GM12878 (cell line): ENCODE results near the gene TCP11. TPM values are rescaled to one million over a fixed set of nuclear protein-coding genes. Genes with fewer than 3 reads are reported as not detected.

Experiments
- ATAC-seq: fragments of 200-7000 bp; cut with Tn5 transposase; 3 replicates; pipeline ENCODE4 v1.9.1; 2020; ENCODE audit warnings: mild to moderate bottlenecking, moderate library complexity
- BruUV-seq: library from RNA; stranded (reverse); fragments of 400-500 nt; replicated peaks from 2 replicates; lab custom pipeline; 2021; lab: Mats Ljungman, UMichigan
- CTCF ChIA-PET: fragments of 300-600 bp; sonication (Branson Sonifier 250); formaldehyde crosslinking; extraction: SDS; loops from one replicate; lab custom pipeline; 2021; ENCODE audit warnings: inconsistent platforms; lab: Yijun Ruan, JAX
- POLR2A ChIA-PET: fragments of 350-600 bp; formaldehyde crosslinking; extraction: SDS; loops from one replicate; lab custom pipeline; 2021; ENCODE audit warnings: inconsistent platforms; lab: Charles Lee
- RAD21 ChIA-PET: fragments of 300-600 bp; sonication (Branson Sonifier 250); formaldehyde crosslinking; loops from one replicate; lab custom pipeline; 2023; ENCODE audit warnings: antibody characterized with exemption; ENCODE audit not compliant: unreplicated experiment; lab: Charles Lee
- SMC1A ChIA-PET: fragments of 300-600 bp; sonication (Branson Sonifier 250); formaldehyde crosslinking; loops from one replicate; lab custom pipeline; 2023; ENCODE audit not compliant: unreplicated experiment, uncharacterized antibody; lab: Charles Lee
- DNase-seq: peaks from one replicate; pipeline ENCODE4 v3.0.0-alpha.2; 2011; ENCODE audit warnings: low read depth, low spot score
- FAIRE-seq: peaks from 3 replicates; lab custom pipeline; 2011; peaks lifted over from hg19 to GRCh38; lab: Jason Lieb, UNC
- H2AFZ ChIP-seq: 2 replicates; pipeline ENCODE4 v1.6.0; 2011; ENCODE audit warnings: low read depth, low read length, control low read depth; ENCODE audit not compliant: control insufficient read depth
- H3K27ac ChIP-seq: 2 replicates; pipeline ENCODE4 v1.5.1; 2011; ENCODE audit warnings: control low read depth; ENCODE audit not compliant: control insufficient read depth, insufficient read depth
- H3K27me3 ChIP-seq, 2 experiments: replicated peaks in 1 of 2; 2 replicates each; pipeline versions ENCODE4 v1.6.0 to v1.6.1; 2011; ENCODE audit warnings: low read length in 1 of 2; ENCODE audit not compliant: control insufficient read depth in 2 of 2, insufficient read depth in 2 of 2
- H3K36me3 ChIP-seq, 2 experiments: 2 replicates each; pipeline ENCODE4 v1.5.1; 2011; ENCODE audit warnings: low read length in 1 of 2; ENCODE audit not compliant: control insufficient read depth in 2 of 2, insufficient read depth in 2 of 2
- H3K4me1 ChIP-seq: 2 replicates; pipeline ENCODE4 v1.6.1; 2011; ENCODE audit warnings: mild to moderate bottlenecking, low read length, moderate library complexity, mixed read lengths; ENCODE audit not compliant: control insufficient read depth, insufficient read depth
- H3K4me2 ChIP-seq: 2 replicates; pipeline ENCODE4 v1.6.0; 2011; ENCODE audit warnings: control low read depth; ENCODE audit not compliant: control insufficient read depth, insufficient read depth
- H3K4me3 ChIP-seq: fragments of 200-600 bp; sonication (generic); 2 replicates; pipeline ENCODE4 v1.5.1; 2016
- H3K79me2 ChIP-seq: 2 replicates; pipeline ENCODE4 v1.6.0; 2011; ENCODE audit warnings: low read length; ENCODE audit not compliant: control insufficient read depth, insufficient read depth
- H3K9ac ChIP-seq: 2 replicates; pipeline ENCODE4 v1.8.0; 2011; ENCODE audit warnings: low read length, control low read depth, mixed read lengths; ENCODE audit not compliant: control insufficient read depth, insufficient read depth
- H3K9me3 ChIP-seq: replicated peaks from 3 replicates; pipeline ENCODE4 v1.5.1; 2011; ENCODE audit warnings: mild to moderate bottlenecking, low read length; ENCODE audit not compliant: control insufficient read depth, insufficient read depth
- H4K20me1 ChIP-seq: 2 replicates; pipeline ENCODE4 v1.6.0; 2011; ENCODE audit not compliant: control insufficient read depth, insufficient read depth
- BRCA1 ChIP-seq: IDR thresholded peaks from 2 replicates; pipeline ENCODE4 v1.6.1; 2011; ENCODE audit warnings: low read depth, low read length, improper control_type of control experiment
- CHD4 ChIP-seq: fragments of 200-600 bp; sonication (generic); IDR thresholded peaks from 2 replicates; pipeline ENCODE4 v1.6.1; 2016; ENCODE audit warnings: mild to moderate bottlenecking
- IKZF1 ChIP-seq: fragments of 450-650 bp; conservative IDR thresholded peaks from 2 replicates; pipeline ENCODE4 v1.6.1; 2017; ENCODE audit warnings: antibody characterized with exemption, mild to moderate bottlenecking
- ZNF217 ChIP-seq: fragments of 450-650 bp; IDR thresholded peaks from 2 replicates; pipeline ENCODE4 v1.6.1; 2017; ENCODE audit warnings: antibody characterized with exemption, mild to moderate bottlenecking
- WGBS: methylation state at CpG from one replicate; pipeline ENCODE4 v1.1.6; 2016; ENCODE audit warnings: low lambda C conversion rate; ENCODE audit not compliant: insufficient replicate concordance, insufficient coverage; ENCODE audit errors: missing lambda C conversion rate; 5-methylcytosine and 5-hydroxymethylcytosine counted together
- in situ Hi-C: fragments of 300-500 bp; cut with MboI; formaldehyde crosslinking; loops from 9 replicates; pipeline ENCODE4 v1.14.3; 2018; ENCODE audit warnings: mixed read lengths
- intact Hi-C: fragments of 100-400 bp; cut with micrococcal nuclease; formaldehyde crosslinking; loops from one replicate; pipeline ENCODE4 v1.14.2; 2022; ENCODE audit not compliant: unreplicated experiment
- polyA plus RNA-seq, 11 experiments: library from polyadenylated mRNA; depleted of rRNA in 4 of 11; unstranded in 6 of 11; stranded (reverse) in 5 of 11; fragments of >200 nt; fragmentation: Nextera tagmentation in 4 of 11; fragmentation: Illumina TruSeq in 1 of 11; extraction: Ambion mirVana in 4 of 11; extraction: Trizol in 1 of 11; gene quantifications; 1 replicate in 1 of 11; 2 replicates in 10 of 11; pipeline versions ENCODE4 v1.2.1 to v1.2.3, GENCODE V29; 2011 to 2016; ENCODE audit warnings: inconsistent platforms in 2 of 11, missing spikeins in 2 of 11, low read depth in 1 of 11
- total RNA-seq, 4 experiments: library from RNA; depleted of rRNA in 3 of 4; stranded (reverse); fragments of >200 nt in 3 of 4; fragmentation: Illumina TruSeq in 1 of 4; extraction: Trizol in 1 of 4; gene quantifications; 2 replicates each; pipeline versions ENCODE4 v1.2.1 to v1.2.3, GENCODE V29; 2013 to 2021
- TF ChIP-seq, protein P1 (sequence below): IDR thresholded peaks from 2 replicates; pipeline ENCODE4 v1.6.1; 2011; ENCODE audit warnings: mild to moderate bottlenecking, low read depth, low read length, moderate library complexity; ENCODE audit not compliant: insufficient replicate concordance
- TF ChIP-seq, protein P2 (sequence below): fragments of 150-350 bp; IDR thresholded peaks from 2 replicates; pipeline ENCODE4 v1.6.1; 2016; ENCODE audit warnings: low read depth, low read length

TCP11 gene
- total and polyA plus RNA-seq, 10 of the 15 experiments (the other 5 are each of a cell fraction or from before 2014, with no cell fraction given), result not detected

DNA sequence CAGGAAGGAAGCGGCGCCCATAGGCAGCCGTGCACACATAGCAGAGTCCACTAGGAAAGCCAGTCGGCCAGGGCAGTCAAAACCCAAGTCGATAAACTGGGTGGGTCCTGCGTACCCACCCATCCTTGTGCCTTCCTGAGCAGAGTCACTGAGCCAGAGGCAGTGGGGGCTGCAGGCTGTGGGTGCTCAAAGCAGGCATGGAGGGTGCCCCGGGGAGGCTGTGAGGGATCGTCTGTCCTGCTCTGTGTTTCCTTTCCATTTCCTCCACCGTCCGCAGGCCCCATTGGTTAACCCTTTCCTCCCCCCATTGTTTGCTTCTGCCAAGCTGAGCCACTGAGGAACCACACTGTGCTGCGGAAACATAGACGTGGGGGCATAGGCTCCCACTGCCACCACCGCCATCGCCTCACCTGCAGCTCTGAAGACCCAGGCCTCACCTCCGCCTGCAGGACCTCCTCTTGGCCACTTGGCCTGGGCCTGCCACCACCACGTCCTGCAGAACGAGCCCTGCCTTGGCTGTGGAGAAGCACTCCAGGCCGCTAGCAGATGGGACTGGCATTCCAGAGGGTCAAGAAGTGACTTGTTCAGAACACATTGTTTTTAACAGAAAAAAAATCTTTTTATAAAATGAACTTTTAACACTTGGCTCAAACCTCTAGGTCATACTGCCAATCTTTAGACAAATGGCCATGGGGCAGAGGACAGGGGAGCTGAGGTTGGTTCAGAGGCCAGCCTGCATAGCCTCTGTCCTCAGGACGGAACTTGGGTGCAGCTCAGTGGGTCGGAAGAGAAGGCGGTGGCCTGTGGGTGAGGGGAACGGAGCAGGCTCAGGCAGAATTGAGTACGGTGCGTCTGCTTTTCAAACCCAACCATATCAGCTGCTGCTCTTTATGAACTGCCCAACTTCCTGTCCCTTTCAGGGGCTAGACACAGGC lies 52.6 kb downstream of the TCP11 start:
- in situ Hi-C loops, result no loop called here
- Histone ChIP-seq H3K36me3 (no peaks in the 10 kb centered on the region; a peak in 1 of 4 replicates), H3K27ac (no peak overlapping the region), H3K4me2 (no peak overlapping the region), H3K9ac (no peak overlapping the region), H3K4me3 (no peak overlapping the region), H3K27me3 (no peaks in the 10 kb centered on the region), H2AFZ (no peak overlapping the region), H4K20me1 (no peaks in the 10 kb centered on the region)
- no peak for FAIRE-seq
- intact Hi-C loops, result no loop called here
- WGBS, result 87% methylated on average over 24 of the region's 24 CpGs
- ChIA-PET POLR2A (no interaction called here), SMC1A (no interaction called here), CTCF (no interaction called here)
- ATAC-seq, result no peak
- TF ChIP-seq, protein P1, sequence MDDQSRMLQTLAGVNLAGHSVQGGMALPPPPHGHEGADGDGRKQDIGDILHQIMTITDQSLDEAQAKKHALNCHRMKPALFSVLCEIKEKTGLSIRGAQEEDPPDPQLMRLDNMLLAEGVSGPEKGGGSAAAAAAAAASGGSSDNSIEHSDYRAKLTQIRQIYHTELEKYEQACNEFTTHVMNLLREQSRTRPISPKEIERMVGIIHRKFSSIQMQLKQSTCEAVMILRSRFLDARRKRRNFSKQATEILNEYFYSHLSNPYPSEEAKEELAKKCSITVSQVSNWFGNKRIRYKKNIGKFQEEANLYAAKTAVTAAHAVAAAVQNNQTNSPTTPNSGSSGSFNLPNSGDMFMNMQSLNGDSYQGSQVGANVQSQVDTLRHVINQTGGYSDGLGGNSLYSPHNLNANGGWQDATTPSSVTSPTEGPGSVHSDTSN, result no peak
- TF ChIP-seq ZNF217, result no peak
- no peak for TF ChIP-seq BRCA1
- no peak for TF ChIP-seq IKZF1
- TF ChIP-seq, protein P2, sequence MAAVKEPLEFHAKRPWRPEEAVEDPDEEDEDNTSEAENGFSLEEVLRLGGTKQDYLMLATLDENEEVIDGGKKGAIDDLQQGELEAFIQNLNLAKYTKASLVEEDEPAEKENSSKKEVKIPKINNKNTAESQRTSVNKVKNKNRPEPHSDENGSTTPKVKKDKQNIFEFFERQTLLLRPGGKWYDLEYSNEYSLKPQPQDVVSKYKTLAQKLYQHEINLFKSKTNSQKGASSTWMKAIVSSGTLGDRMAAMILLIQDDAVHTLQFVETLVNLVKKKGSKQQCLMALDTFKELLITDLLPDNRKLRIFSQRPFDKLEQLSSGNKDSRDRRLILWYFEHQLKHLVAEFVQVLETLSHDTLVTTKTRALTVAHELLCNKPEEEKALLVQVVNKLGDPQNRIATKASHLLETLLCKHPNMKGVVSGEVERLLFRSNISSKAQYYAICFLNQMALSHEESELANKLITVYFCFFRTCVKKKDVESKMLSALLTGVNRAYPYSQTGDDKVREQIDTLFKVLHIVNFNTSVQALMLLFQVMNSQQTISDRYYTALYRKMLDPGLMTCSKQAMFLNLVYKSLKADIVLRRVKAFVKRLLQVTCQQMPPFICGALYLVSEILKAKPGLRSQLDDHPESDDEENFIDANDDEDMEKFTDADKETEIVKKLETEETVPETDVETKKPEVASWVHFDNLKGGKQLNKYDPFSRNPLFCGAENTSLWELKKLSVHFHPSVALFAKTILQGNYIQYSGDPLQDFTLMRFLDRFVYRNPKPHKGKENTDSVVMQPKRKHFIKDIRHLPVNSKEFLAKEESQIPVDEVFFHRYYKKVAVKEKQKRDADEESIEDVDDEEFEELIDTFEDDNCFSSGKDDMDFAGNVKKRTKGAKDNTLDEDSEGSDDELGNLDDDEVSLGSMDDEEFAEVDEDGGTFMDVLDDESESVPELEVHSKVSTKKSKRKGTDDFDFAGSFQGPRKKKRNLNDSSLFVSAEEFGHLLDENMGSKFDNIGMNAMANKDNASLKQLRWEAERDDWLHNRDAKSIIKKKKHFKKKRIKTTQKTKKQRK, result no peak
- TF ChIP-seq CHD4, result no peak
- TF ChIP-seq, all 136 proteins: peak for 0
- no TSS peak for BruUV-seq
- Histone ChIP-seq H3K9me3 (no peaks in the 10 kb centered on the region), H3K79me2 (no peaks in the 10 kb centered on the region), H3K4me1 (no peaks in the 10 kb centered on the region)
- DNase-seq, result no peak
- RAD21 ChIA-PET, result no interaction called here
